ENCODE measurements around the gene PRPH2. TPM values are rescaled to one million over a fixed set of nuclear protein-coding genes. Genes with fewer than 3 reads are reported as not detected.
A peak's percentile ranks its signal among the peaks of the same experiment; 100 is the strongest.
"Not testable (repeated sequence)": the region's sequence is repeated elsewhere in the genome, so short reads cannot be mapped to it uniquely, and the experiment has no call there.

Gene PRPH2
- total RNA-seq, 1 donor from 2014 or later: not detected

DNA sequence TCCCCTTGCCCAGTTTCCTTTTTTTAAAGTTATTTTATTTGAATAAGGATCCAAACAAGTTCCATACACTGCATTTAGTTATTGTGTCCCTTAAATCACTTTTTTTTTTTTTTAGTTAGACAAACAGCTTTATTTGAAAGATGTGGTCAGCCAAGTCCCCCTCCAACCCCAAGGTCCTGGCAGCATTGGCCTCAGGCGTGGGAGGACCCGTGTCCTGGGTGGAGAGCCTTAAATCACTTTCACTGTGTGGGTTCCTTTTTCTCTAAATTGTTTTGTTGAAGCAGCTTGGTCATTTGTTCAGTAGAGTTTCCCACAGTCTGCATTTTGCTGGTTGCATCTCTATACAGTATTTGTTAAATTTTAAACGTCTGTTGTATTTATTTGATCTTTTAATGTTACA is 28.7 kb upstream of the PRPH2 start:
- peaks cover 13% of the 10 kb centered on the region for H3K36me3 Mint-ChIP-seq (ENCODE audit: low read depth)
- no peak overlapping the region for H3K4me3 Mint-ChIP-seq
- intact Hi-C loops (cut with micrococcal nuclease): no loop called here
- no peaks in the 10 kb centered on the region for H3K27me3 Mint-ChIP-seq (ENCODE audit: insufficient read depth)
- no peaks in the 10 kb centered on the region for H3K9me3 Mint-ChIP-seq
- DNase-seq (ENCODE audit: low spot score): no peak
- H3K4me1 Mint-ChIP-seq (ENCODE audit: low read depth): peaks cover 19% of the 10 kb centered on the region
- H3K27ac Mint-ChIP-seq: no peak overlapping the region

DNA sequence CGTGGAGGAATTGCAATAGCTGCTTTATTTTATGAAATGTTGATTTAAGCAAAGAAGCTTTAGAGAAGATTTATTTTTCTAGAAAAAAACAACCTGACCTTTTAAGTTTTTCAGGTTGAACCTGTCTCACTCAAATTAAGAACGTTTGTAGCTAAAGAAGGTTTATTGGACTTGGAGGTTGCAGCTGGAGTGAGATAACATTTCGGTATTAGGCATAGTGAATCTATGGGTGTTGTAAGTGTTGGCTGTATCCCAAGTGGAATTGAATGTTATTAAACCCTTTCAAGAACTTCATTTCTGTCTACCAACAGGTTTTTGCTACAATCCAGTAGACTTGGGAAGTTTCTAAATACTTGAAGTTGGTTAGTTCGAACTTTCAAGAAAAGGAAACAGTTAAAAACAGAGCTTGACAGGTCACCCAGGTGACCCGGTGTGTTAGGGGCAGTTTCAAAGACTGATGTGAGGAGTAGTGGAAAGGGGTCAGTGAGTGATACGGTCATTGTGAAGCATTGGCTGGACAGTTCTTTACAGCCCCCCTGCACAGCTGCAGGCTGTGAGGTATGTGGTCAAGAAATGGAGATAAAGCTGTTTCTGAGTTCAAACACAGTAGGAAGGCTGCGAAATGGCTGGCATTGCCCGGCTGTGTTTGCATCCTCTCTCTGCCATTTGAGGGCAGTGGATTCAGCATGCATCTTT is 26.0 kb upstream of the PRPH2 start:
- Mint-ChIP-seq H3K4me3 (peak overlapping the region; percentile 100), H3K36me3 (ENCODE audit: low read depth) (peaks cover 19% of the 10 kb centered on the region), H3K27ac (peak overlapping the region; percentile 100)

GRCh38 chr6:42746463-42747391 is 24.3 kb upstream of the PRPH2 start:
- DNase-seq (ENCODE audit: low spot score): peak; percentile 81
- Mint-ChIP-seq H3K36me3 (ENCODE audit: low read depth) (peaks cover 16% of the 10 kb centered on the region), H3K4me3 (peak overlapping the region; percentile 100), H3K9me3 (no peaks in the 10 kb centered on the region), H3K27ac (peak overlapping the region; percentile 100), H3K4me1 (ENCODE audit: low read depth) (peaks cover 32% of the 10 kb centered on the region), H3K27me3 (ENCODE audit: insufficient read depth) (no peaks in the 10 kb centered on the region)
- intact Hi-C loops (cut with micrococcal nuclease): loop anchor here (1.0 to 10.0 kb wide), 15 partner anchors 20 to 884 kb away; partner anchors contain the start of genes BICRAL, CNPY3, KLC4 and MRPL2

More for the DNA sequence above, 26.0 kb upstream of the PRPH2 start:
- Mint-ChIP-seq H3K4me1 (ENCODE audit: low read depth) (peaks cover 32% of the 10 kb centered on the region), H3K9me3 (no peaks in the 10 kb centered on the region), H3K27me3 (ENCODE audit: insufficient read depth) (no peaks in the 10 kb centered on the region)
- no peak for DNase-seq (ENCODE audit: low spot score)
- intact Hi-C loops (cut with micrococcal nuclease): loop anchor here (10.0 kb wide), 1 partner anchor 236 kb away; the partner anchor contains the start of gene PPP2R5D

- Mint-ChIP-seq H3K4me3 (peak within 1 kb of the TSS; percentile 100), H3K4me1 (ENCODE audit: low read depth) (peaks cover 32% of the 10 kb centered on the region), H3K36me3 (ENCODE audit: low read depth) (peaks cover 16% of the 10 kb centered on the region), H3K27ac (peak within 1 kb of the TSS; percentile 100), H3K27me3 (ENCODE audit: insufficient read depth) (no peaks in the 10 kb centered on the region), H3K9me3 (no peaks in the 10 kb centered on the region)
- intact Hi-C loops (cut with micrococcal nuclease): loop anchor here (1.0 to 10.0 kb wide), 15 partner anchors 20 to 885 kb away; partner anchors contain the start of genes BICRAL, CNPY3, KLC4 and KLHDC3
- peak; percentile 91 for DNase-seq (ENCODE audit: low spot score)
Observed at GRCh38 chr6:42745640-42746462, 23.5 kb upstream of the PRPH2 start, which contains the start of gene TBCC. TSS of gene TBCC (minus strand) at chr6:42746103. CDS start at chr6:42746073, 30 bp downstream.

DNA sequence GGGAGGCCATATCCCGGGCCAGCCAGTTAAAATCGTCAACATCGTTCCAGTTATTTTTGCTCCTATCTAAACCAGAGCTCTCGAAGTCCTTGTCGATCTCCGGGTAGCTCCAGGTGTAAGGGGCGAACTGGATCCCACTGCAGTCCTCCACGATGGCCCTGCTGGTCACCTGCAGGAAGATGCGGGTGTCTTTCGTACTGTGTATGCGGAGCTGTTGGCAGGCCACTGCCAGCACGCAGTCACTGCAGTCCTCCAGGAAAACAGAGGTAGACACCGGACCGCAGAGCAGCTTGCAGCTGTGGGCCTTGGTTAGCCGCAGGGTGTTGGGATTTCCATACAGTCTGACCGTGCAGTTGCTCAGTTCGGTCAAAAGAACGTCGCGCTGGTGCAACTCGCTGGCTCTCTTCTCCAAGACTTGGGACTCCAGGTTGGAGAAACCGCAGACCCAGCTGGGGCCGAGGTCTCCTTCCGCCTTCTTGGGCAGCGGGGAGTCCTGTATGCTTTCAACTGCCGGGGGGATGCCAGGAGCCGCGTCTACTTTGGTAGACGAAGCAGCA is 22.8 kb upstream of the PRPH2 start:
- intact Hi-C loops (cut with micrococcal nuclease): loop anchor here (1.0 to 10.0 kb wide), 2 partner anchors 240 to 269 kb away; partner anchors contain the start of genes KLHDC3 and PPP2R5D
- Mint-ChIP-seq H3K4me1 (ENCODE audit: low read depth) (peaks cover 32% of the 10 kb centered on the region), H3K9me3 (no peaks in the 10 kb centered on the region), H3K27me3 (ENCODE audit: insufficient read depth) (no peaks in the 10 kb centered on the region), H3K36me3 (ENCODE audit: low read depth) (peaks cover 15% of the 10 kb centered on the region), H3K27ac (peak overlapping the region; percentile 63), H3K4me3 (peak overlapping the region; percentile 100)
- peak; percentile 46 for DNase-seq (ENCODE audit: low spot score)

GRCh38 chr6:42744351-42744893 is 22.0 kb upstream of the PRPH2 start:
- Mint-ChIP-seq H3K4me1 (ENCODE audit: low read depth) (peaks cover 32% of the 10 kb centered on the region), H3K9me3 (no peaks in the 10 kb centered on the region), H3K27ac (no peak overlapping the region), H3K36me3 (ENCODE audit: low read depth) (peaks cover 15% of the 10 kb centered on the region), H3K4me3 (peak overlapping the region; percentile 100), H3K27me3 (ENCODE audit: insufficient read depth) (no peaks in the 10 kb centered on the region)
- DNase-seq (ENCODE audit: low spot score): no peak
- intact Hi-C loops (cut with micrococcal nuclease): loop anchor here (10.0 kb wide), 1 partner anchor 240 kb away; the partner anchor contains the start of gene PPP2R5D

GRCh38 chr6:42742116-42742894 is 19.9 kb upstream of the PRPH2 start:
- H3K36me3 Mint-ChIP-seq (ENCODE audit: low read depth): peaks cover 6% of the 10 kb centered on the region
- intact Hi-C loops (cut with micrococcal nuclease): loop anchor here (10.0 kb wide), 1 partner anchor 242 kb away; the partner anchor contains the start of gene PPP2R5D
- H3K27ac Mint-ChIP-seq: no peak overlapping the region
- H3K4me1 Mint-ChIP-seq (ENCODE audit: low read depth): peaks cover 15% of the 10 kb centered on the region
- H3K4me3 Mint-ChIP-seq: peak overlapping the region; percentile 15
- H3K27me3 Mint-ChIP-seq (ENCODE audit: insufficient read depth): peaks cover 9% of the 10 kb centered on the region
- no peaks in the 10 kb centered on the region for H3K9me3 Mint-ChIP-seq
- no peak for DNase-seq (ENCODE audit: low spot score)

- Mint-ChIP-seq H3K4me1 (ENCODE audit: low read depth) (peaks cover 10% of the 10 kb centered on the region), H3K36me3 (ENCODE audit: low read depth) (peaks cover 4% of the 10 kb centered on the region), H3K27ac (no peak overlapping the region), H3K27me3 (ENCODE audit: insufficient read depth) (peaks cover 10% of the 10 kb centered on the region), H3K9me3 (no peaks in the 10 kb centered on the region), H3K4me3 (no peak overlapping the region)
- DNase-seq (ENCODE audit: low spot score): no peak
- intact Hi-C loops (cut with micrococcal nuclease): loop anchor here (10.0 kb wide), 1 partner anchor 244 kb away; the partner anchor contains the start of gene PPP2R5D
Observed at GRCh38 chr6:42740725-42741124, 18.3 kb upstream of the PRPH2 start.

- Mint-ChIP-seq H3K4me3 (no peak overlapping the region), H3K4me1 (ENCODE audit: low read depth) (no peaks in the 10 kb centered on the region), H3K9me3 (no peaks in the 10 kb centered on the region), H3K27ac (no peak overlapping the region), H3K36me3 (ENCODE audit: low read depth) (no peaks in the 10 kb centered on the region), H3K27me3 (ENCODE audit: insufficient read depth) (peaks cover 12% of the 10 kb centered on the region)
- no peak for DNase-seq (ENCODE audit: low spot score)
- intact Hi-C loops (cut with micrococcal nuclease): no loop called here
Observed at GRCh38 chr6:42735976-42736375, 13.6 kb upstream of the PRPH2 start.

DNA sequence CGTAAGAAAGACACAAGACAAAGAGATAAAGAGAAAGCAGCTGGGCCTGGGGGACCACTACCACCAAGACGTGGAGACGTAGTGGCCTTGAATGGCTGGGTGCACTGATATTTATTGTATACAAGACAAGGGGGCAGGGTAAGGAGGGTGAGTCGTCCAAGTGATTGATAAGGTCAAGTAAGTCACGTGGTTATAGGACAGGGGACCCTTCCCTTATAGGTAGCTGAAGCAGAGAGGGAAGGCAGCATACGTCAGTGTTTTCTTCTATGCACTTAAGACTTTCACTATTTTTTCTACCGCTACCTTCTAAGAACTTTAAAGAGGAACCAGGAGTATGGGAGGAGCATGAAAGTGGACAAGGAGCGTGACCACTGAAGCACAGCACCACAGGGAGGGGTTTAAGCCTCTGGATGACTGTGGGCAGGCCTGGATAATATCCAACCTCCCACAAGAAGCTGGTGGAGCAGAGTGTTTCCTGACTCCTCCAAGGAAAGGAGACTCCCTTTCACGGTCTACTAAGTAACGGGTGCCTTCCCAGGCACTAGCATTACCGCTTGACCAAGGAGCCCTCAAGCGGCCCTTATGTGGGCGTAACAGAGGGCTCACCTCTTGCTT is 11.6 kb upstream of the PRPH2 start:
- H3K27me3 Mint-ChIP-seq (ENCODE audit: insufficient read depth): peaks cover 12% of the 10 kb centered on the region
- H3K4me3 Mint-ChIP-seq; intact Hi-C loops (cut with micrococcal nuclease); H3K4me1 Mint-ChIP-seq (ENCODE audit: low read depth); H3K9me3 Mint-ChIP-seq; H3K27ac Mint-ChIP-seq; DNase-seq (ENCODE audit: low spot score); H3K36me3 Mint-ChIP-seq (ENCODE audit: low read depth): not testable (repeated sequence)

- Mint-ChIP-seq H3K9me3 (no peaks in the 10 kb centered on the region), H3K4me1 (ENCODE audit: low read depth) (peaks cover 19% of the 10 kb centered on the region), H3K4me3 (no peak overlapping the region), H3K27ac (no peak overlapping the region), H3K36me3 (ENCODE audit: low read depth) (peaks cover 2% of the 10 kb centered on the region), H3K27me3 (ENCODE audit: insufficient read depth) (peaks cover 2% of the 10 kb centered on the region)
- no peak for DNase-seq (ENCODE audit: low spot score)
- intact Hi-C loops (cut with micrococcal nuclease): loop anchor here (5.0 kb wide), 2 partner anchors 37 to 53 kb away; partner anchors contain the start of gene BICRAL
Observed at GRCh38 chr6:42729731-42730130, 7.3 kb upstream of the PRPH2 start.

Measured in activated T-helper 1 cell treated with anti-CD3 and anti-CD28 coated beads, Interleukin-12 subunit alpha, Interleukin-12 subunit beta, Interleukin-2, Interleukin-4 antibody, amounts not matched to agents 30 ng/mL and 10 ng/mL and 1 ng/mL, durations not matched to agents 14 hours and 24 hours and 36 hours (primary cell).